GM19035 (cell line): ENCODE results near the gene KCNQ5.

Source experiments
- ATAC-seq: cut with Tn5 transposase; IDR thresholded peaks from one replicate; pipeline ENCODE4 v1.9.1; 2021; ENCODE audit not compliant: unreplicated experiment

The KCNQ5 gene

GRCh38 chr6:72835749-72836148, 213.9 kb downstream of the KCNQ5 start:
- no peak for ATAC-seq

GRCh38 chr6:72836971-72837370, 215.1 kb downstream of the KCNQ5 start:
- no peak for ATAC-seq

GRCh38 chr6:72841195-72841594, 219.3 kb downstream of the KCNQ5 start:
- ATAC-seq, result no peak

- no peak for ATAC-seq
These were observed 220.3 kb downstream of the KCNQ5 start for GRCh38 chr6:72842140-72842539.

GRCh38 chr6:72844614-72845013, 222.8 kb downstream of the KCNQ5 start:
- no peak for ATAC-seq

GRCh38 chr6:72849346-72849745, 227.5 kb downstream of the KCNQ5 start:
- no peak for ATAC-seq

- ATAC-seq, result no peak
These were observed 228.2 kb downstream of the KCNQ5 start for GRCh38 chr6:72850040-72850439.

- ATAC-seq, result no peak
These were observed 228.6 kb downstream of the KCNQ5 start for GRCh38 chr6:72850469-72850868.

- no peak for ATAC-seq
These were observed 233.6 kb downstream of the KCNQ5 start for GRCh38 chr6:72855471-72855870.

GRCh38 chr6:72856801-72857200, 234.9 kb downstream of the KCNQ5 start:
- ATAC-seq, result no peak

GRCh38 chr6:72857791-72858585, 236.1 kb downstream of the KCNQ5 start:
- no peak for ATAC-seq

GRCh38 chr6:72861059-72861458, 239.2 kb downstream of the KCNQ5 start:
- ATAC-seq, result no peak

- ATAC-seq, result no peak
These were observed 240.1 kb downstream of the KCNQ5 start for GRCh38 chr6:72861935-72862432.

- no peak for ATAC-seq
These were observed 241.3 kb downstream of the KCNQ5 start for GRCh38 chr6:72863131-72863530.

- no peak for ATAC-seq
These were observed 242.4 kb downstream of the KCNQ5 start for GRCh38 chr6:72864236-72864635.

- ATAC-seq, result no peak
These were observed 242.9 kb downstream of the KCNQ5 start for GRCh38 chr6:72864799-72865198.

GRCh38 chr6:72865467-72865866, 243.6 kb downstream of the KCNQ5 start:
- no peak for ATAC-seq

- no peak for ATAC-seq
These were observed 247.8 kb downstream of the KCNQ5 start for GRCh38 chr6:72869621-72870020.

GRCh38 chr6:72873433-72873832, 251.6 kb downstream of the KCNQ5 start:
- no peak for ATAC-seq

- no peak for ATAC-seq
These were observed 254.4 kb downstream of the KCNQ5 start for GRCh38 chr6:72876256-72876655.

- ATAC-seq, result no peak
These were observed 264.3 kb downstream of the KCNQ5 start for GRCh38 chr6:72886170-72886569.

- no peak for ATAC-seq
These were observed 268.4 kb downstream of the KCNQ5 start for GRCh38 chr6:72890233-72890632.

- ATAC-seq, result no peak
These were observed 268.8 kb downstream of the KCNQ5 start for GRCh38 chr6:72890671-72891070.
